Ramos (cell line): ENCODE data around the gene HDGF.

Experiments
- in situ Hi-C: fragments of 300-500 bp; cut with MboI; formaldehyde crosslinking; loops from one replicate; pipeline ENCODE4 v1.14.3; 2022; ENCODE audit warnings: low sequenced_read_pairs; ENCODE audit not compliant: unreplicated experiment

The HDGF gene

DNA sequence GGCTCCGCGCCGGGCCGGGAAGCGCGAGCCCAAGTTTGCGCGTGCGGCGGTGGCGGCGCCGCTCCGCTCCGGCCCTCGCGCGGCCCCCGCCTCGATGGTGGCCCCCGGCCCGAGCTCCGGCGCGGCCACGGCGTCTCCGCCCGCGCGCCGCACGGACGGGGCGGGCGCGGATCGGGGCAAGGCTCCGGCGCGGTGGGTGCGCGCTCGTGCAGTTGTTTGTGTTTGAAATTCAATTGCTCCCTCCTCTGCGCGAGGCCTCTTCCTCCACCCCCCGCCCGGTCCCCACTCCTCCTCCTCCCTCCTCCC lies at the start of gene HDGF:
Gene HDGF, minus strand, starts transcription at position 225 of the 306 bp plus-strand sequence. CDS start 246 bp downstream, outside the sequence.
- in situ Hi-C loops, result loop anchor here (25.0 kb wide), 1 partner anchor 1086 kb away; the partner anchor contains the start of gene CD5L

DNA sequence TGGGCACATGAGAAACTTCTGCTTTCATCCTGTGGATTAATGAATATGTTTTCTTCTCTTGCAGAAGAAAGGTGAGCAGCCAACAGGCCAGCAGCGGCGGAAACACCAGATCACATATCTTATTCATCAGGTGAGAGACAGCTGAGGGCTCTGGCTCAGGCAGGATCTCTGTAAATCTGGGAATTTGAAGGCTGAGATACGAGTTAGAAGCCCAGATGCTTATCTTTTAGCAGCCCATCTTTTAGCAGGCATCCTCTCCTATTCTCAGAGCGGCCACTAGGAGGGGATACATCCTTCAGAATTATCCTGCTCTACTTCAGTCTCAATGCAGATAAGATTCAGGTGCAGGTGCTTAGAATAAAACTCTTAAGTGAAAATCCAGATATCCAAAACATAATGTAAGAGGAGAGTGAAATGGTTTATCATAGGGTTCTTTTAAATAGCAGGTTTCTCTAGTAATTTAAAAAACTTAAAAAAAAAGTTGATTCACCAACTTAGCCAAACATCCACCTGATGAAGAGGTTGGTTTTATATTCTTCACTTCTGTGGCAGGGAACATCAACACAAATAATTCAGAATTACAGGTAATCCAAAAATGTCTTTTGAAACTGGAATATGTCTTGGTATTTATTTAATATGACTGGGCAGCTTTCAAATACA lies 45.9 kb upstream of the HDGF start:
- in situ Hi-C loops, result no loop called here

DNA sequence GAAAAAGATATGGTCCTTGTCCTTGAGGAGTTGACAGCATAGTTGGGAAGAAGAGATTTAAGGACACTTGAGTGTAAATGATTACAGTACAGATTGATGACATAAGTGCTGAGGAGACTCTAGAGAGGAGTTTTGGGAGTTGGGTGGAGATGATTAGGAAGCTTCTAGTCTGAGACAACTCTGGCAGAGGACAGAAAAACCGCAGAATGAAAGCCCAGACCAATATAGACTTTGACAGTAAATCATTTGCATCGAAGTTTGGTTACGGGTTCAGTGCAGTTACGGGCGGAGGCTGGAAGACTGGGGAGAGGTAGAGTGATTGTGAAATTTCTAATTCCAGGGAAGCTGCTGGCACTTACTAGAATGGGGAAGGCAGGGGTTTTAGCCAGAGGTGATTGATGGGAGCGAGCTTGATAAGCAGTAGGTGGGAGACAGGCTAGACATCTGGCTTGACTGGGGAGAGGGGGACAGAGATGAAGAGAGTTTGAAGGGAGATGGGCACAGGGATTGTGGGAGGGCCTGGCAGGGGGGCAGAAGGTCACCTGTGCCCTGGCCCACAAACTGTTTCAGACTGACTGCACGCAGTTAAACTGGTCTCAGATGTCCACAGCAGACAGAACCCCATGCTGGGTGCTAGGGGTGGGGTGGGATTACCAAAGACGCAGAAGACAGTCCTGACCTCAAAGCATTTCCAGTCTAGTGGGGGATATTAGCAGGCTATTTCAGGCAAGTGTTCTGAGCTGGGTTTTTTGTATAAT lies 45.0 kb upstream of the HDGF start:
- in situ Hi-C loops, result no loop called here

DNA sequence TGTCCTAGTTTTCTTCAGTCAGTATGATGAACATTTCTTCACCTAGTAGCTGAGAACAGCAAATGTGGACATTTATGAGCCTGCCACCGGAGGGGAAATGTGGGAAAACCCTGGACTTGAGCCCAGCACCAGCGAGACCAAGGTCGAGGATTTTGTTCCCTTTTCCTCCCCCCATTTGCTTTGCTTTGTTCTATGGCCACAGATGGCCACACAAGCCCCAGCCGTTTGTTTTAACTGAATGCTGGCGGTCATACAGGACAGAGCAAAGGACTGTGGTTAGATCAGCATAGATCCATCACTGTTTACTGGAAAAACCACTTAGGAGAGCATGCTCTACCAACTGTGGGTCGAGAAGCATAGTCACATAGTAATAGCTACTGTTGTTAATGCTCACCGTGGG lies 44.3 kb upstream of the HDGF start:
- in situ Hi-C loops, result no loop called here

DNA sequence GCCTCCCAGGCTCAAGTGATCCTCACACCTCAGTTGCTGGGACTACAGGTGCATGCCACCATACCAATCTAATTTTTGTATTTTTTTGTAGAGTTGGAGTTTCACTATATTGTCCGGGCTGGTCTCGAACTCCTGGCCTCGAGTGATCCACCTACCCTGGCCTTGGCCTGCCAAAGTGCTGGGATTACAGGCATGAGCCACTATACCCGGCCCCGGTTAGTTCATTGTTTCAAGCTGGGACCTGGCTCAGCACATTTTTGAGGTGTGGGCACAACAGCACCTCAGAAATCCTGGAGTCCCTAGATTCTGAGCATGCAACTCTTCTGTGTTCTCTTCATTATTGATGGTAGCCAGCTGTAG lies 43.9 kb upstream of the HDGF start:
- in situ Hi-C loops, result no loop called here

DNA sequence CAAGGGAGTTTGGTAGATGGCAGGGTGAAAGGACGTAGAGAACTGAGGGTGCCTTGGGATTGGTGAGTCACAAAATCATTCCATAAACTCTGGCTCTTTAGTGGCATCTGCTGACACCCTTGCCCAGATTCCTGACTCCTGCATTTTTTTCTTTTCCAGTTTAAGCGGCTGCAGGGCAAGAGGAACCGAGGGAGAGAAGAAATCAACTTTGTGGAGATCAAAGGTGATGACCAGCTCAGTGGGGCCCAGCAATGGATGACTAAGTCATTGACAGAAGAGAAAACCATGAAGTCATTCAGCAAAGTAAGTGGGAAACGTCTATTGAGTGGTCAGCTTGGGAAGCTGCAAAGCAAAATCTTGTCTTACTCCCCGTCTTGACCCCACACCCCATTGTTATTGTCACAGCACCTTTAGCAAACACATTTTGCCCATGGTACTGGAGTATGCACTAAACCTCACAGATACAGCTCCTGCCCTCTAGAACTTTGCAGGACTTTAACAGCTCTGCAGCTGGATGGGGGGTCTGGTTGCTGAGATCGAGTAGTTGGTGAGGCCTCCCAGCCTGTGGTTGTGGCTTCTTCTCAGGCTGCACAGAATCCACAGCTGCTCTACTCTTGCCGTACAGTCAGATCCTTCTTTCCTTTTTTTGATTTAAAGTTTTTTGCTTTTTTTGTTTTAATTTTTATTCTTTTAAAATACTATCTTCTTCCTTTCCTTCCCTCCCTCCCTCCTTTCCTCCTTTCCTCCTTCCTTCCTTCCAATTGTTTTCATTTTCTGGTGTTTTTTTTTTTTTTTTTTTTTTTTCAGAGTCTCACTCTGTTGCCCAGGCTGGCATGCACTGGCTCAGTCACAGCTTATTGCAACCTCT lies 43.3 kb upstream of the HDGF start:
- in situ Hi-C loops, result no loop called here

DNA sequence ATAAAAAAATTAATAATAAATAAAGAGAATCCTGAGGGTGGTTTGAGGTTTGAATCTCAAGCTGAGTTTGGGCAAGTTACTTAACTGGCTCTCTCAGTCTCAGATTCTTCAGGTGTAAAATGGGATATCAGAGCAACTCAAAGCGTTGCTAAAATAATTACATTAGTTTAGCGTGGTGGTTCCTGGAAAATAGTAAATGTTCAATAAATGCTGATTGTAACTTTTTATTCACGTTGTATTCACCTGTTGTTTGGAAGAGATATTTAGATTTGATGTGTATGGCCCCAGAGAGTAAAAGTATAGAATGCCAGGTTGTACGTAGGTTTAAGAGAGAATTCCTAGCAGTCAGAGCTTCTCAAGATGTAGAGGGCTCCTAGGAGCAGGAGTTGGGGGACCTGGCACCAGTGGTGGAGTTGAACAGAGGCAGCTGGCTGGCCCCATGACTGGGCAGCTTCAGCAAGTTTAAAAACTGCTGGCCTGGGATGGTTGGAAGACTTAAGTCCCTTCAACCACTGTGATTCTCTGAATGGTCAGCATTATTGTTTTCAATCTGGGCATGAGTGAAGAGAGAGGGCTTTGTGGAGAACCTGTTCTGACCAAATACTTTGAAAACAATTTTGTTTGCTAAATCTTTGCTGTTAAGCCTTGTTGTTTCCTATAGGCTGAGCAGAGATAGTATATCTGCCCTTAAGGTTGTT lies 38.3 kb upstream of the HDGF start:
- in situ Hi-C loops, result no loop called here

DNA sequence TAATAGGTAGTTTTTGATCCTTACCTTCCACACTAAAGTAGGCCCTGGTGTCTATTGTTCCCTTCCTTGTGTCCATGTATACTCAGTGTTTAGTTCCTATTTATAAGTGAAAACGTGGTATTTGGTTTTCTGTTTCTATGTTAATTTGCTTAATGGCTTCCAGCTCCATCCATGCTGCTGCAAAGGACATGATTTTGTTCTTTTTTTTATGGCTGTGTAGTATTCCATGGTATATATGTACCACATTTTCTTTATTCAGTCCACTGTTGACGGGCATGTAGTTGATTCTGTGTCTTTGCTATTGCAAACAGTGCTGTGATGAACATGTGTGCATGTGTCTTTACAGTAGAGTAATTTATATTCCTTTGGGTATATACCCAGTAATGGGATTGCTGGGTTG lies 36.7 kb upstream of the HDGF start:
- in situ Hi-C loops, result no loop called here

DNA sequence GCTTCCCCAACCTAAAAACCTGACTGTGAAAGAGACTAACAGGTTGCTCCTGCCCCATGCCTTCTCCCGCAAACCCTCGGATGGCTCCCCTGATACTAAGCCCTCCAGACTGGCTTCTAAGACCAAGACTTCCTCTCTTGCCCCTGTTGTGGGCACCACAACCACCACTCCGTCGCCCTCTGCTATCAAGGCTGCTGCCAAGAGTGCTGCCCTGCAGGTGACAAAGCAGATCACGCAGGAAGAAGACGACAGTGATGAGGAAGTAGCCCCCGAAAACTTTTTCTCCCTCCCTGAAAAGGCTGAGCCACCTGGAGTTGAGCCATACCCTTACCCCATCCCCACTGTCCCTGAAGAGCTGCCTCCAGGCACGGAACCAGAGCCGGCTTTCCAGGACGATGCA lies 35.2 kb upstream of the HDGF start:
- in situ Hi-C loops, result no loop called here

DNA sequence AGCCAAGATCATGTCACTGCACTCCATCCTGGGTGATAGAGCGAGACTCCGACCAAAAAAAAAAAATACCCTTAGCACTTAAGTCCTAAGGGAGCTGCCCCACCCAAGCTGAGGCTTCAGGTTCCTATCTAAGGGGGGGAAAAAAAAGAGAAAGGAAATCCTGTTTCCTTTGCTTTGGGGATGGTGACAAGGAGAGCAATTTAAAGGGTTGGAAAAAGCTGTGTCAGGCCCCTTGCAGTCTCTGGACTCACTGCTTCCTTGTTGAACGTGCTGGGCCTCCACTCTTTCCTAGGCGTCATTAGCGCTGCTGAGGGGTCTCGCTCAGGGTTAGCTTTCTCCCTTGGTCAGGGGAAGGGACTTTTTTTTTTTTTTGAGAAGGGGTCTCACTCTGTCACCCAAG lies 34.0 kb upstream of the HDGF start:
- in situ Hi-C loops, result no loop called here

DNA sequence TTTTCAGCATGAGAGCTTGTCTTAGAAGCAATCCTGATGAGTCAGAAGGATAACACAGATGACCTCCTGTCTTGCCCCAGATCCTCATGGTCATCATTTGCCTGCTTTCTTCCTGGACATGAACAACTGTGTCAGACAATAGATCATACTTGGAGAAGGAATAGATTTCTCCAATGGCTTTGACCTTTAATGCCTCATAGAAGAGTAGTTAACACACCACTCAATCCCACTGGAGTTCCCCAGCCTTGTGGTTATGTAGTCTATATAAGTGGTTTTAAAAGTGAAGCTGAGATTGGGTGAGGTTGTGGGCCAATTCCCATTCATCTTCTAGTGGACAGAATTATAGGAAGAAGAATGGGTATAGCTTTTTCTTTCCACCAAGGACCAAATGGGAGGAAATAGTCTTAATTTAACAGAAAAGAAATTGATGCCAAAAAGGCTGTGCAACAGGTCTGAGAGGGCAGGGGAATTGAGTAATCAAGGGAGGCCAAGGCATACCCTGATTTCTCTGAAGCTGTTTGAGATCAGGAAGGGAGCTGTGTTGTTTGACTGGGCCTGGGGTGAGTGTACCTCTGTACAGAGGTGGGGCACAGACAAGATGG lies 30.2 kb upstream of the HDGF start:
- in situ Hi-C loops, result no loop called here

DNA sequence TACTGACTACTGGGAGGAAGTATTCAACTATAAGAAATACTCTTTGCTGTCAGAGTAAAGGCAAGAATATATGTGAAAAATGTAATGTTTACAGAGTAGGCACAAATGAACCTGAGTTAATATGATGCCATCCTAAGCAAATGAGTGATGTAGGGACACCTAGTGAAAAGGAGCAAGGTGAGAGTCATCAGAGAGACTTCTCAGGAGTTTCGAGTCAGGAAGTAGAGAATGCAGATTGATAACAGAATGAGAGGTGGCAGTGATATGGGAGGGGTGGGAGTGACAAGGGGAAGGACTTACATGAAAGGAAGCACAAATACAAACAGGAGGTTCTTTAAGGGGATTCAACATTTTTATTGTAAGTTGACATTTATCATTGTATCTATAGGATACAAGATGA lies 26.1 kb upstream of the HDGF start:
- in situ Hi-C loops, result no loop called here

DNA sequence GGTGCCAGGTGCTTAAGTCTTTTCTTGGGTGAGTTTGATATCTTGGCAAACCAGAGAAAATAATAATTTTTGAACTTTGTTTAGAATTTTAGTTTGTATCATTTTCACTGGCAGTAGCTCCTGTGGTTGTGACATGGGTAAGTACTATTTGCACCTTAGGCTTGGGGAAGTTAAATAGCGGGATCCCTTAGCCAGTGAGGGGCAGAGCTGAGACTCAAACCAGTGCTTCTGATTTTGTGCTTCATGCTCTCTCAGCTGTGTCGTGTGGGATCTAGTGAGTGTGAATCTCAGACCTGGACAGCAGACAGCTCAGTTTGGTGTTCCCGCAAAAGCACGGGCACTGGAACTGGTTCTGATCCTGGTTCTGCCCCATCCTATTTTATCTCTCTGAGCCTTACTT lies 25.5 kb upstream of the HDGF start:
- in situ Hi-C loops, result no loop called here

DNA sequence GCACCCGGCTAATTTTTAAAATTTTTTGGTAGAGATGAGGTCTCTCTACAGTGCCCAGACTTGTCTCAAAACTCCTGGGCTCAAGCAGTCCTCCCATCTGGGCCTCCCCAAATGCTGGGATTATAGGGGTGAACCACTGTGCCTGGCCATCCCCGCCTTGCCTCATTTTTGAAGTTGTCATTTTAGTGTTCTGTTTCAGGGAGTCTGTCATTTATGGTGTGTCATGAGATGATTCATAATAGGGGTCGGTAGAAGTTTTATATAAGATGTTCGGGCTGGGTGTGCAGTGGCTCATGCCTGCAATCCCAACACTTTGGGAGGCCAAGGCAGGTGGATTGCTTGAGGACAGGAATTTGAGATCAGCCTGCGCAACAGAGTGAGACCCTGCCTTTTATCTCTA lies 24.3 kb upstream of the HDGF start:
- in situ Hi-C loops, result no loop called here

DNA sequence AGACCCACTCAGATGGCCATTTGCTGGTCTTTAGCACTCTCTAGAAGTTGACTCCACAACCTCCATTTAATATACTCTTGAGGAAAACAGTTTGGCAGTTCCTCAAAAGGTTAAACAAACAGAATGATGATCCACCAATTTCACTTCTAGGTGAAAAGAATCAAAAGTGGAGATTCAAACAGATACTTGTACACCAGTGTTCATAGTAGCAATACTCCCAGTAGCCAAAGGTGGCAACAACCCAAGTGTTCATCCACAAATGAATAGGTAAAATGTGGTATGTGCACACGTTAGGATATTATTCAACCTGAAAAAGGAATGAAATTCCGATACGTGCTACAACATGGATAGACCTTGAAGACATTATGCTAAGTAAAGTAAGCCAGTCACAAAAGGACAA lies 22.1 kb upstream of the HDGF start:
- in situ Hi-C loops, result loop anchor here (25.0 kb wide), 1 partner anchor 1064 kb away; the partner anchor contains the start of gene CD5L

DNA sequence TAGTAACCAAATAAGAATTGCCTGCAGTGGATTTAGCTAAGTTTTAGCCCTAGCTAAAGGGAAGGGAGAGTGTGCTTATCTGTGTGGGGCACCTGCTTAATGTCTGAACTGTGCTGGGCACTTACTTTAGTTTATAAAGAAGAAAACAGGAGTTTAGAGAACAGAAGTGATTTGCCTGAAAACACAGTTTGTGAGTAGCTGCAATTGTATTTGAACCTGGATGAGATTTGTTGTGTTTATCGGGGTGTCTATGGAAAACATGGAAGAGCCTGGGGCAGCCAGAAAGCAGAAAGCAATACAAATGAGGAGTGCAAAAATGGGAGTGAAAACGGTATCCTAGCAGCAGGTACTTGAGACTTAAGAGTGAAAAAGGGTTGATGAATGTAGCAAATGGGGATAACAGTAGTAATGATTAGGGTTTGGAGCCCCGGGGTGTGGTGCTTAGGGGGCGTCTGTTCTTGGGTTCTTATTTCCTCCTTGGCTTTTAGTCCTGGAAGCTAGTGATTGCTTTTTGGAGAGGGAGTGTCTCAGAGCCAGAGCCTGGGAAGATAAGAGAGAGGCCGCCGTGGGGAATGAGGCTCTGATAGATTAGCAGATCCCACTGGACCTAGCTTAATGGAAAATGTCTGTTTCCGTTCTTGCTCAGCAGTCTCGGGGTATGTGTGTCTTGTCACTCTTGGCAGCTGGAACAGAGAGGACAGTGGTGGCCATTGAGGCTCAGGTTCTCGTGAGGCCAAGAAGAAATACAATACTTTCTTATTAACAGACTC lies 21.4 kb upstream of the HDGF start:
- in situ Hi-C loops, result loop anchor here (25.0 kb wide), 1 partner anchor 1064 kb away; the partner anchor contains the start of gene CD5L

DNA sequence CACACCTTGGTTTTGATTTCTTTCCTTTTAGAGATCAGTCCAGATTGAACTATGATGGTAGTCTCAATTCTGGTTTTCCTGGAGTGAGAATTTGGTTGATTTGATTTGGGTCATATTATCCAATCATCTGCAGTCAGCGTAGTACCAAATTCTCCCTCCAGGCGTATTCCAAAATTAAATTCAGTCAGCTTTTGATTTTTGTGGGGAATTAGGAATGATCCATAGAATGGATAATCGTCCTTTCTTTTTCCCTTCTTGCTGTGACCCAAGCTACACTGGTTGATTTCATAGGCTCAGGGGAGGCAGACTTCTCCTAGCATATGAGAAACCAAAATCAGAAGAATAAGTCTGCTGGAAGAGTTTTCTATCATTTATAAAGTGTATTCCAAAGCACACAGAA lies 20.7 kb upstream of the HDGF start:
- in situ Hi-C loops, result loop anchor here (25.0 kb wide), 1 partner anchor 1065 kb away; the partner anchor contains the start of gene CD5L

DNA sequence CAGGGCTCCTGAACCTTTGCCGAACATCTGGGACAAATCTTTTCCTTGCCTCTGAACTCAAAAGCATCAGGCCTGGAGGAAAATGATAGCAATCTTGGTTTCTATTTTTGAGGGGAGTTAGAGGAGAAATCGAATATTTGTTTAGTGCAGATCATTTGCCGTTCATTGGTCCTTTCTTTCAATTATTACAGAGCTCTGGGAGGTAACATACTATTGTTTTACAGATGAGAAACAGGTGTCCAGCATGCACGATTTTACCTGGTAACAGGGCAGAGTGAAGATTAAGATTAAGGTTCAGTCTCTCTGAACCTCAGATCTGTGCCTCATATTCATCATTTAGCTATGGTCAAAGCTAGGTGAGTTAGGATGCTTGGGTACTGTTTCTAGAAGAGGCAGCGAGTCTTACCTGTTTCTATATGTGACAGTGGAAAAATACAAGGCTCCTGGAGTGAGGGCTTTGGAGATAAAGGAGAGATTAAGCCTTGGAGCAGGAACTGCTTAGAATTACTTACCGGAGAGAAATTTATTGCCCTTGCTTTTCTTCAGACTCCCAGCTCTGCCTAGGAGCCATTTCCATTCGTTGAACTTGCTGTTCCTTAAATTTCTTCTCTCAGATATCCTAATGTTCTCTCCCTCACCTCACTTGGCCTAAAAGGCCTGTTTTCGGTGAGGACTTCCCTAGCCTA lies 17.3 kb upstream of the HDGF start:
- in situ Hi-C loops, result loop anchor here (25.0 kb wide), 1 partner anchor 1069 kb away; the partner anchor contains the start of gene CD5L
